Trophoblast cell (in vitro differentiated cells and primary cell): ENCODE results near the gene HS3ST4.

ENCODE experiments used
- DNase-seq, 2 donors: peaks; one replicate each; pipeline ENCODE4 v3.0.0-alpha.2; 2016
- H2AFZ ChIP-seq: 2 replicates; pipeline ENCODE4 v1.6.1; 2013; ENCODE audit warnings: low read length, moderate library complexity, mild to moderate bottlenecking; ENCODE audit not compliant: insufficient read depth, poor library complexity
- H2AK5ac ChIP-seq: 2 replicates; pipeline ENCODE4 v1.6.1; 2013; ENCODE audit warnings: mild to moderate bottlenecking, low read length
- H2BK120ac ChIP-seq: 2 replicates; pipeline ENCODE4 v1.6.1; 2013; ENCODE audit warnings: low read length, mild to moderate bottlenecking, moderate library complexity; ENCODE audit not compliant: insufficient read depth, poor library complexity
- H2BK12ac ChIP-seq: 2 replicates; pipeline ENCODE4 v1.6.1; 2013; ENCODE audit warnings: mild to moderate bottlenecking, low read length, moderate library complexity
- H2BK5ac ChIP-seq: 2 replicates; pipeline ENCODE4 v1.6.1; 2013; ENCODE audit warnings: low read length, low read depth, moderate library complexity, mild to moderate bottlenecking; ENCODE audit not compliant: poor library complexity
- H3K14ac ChIP-seq: 2 replicates; pipeline ENCODE4 v1.6.1; 2013; ENCODE audit warnings: mild to moderate bottlenecking, low read length
- H3K18ac ChIP-seq: 2 replicates; pipeline ENCODE4 v1.6.1; 2013; ENCODE audit warnings: mild to moderate bottlenecking, low read length
- H3K23ac ChIP-seq: 2 replicates; pipeline ENCODE4 v1.6.1; 2013; ENCODE audit warnings: low read length
- H3K27ac ChIP-seq: 2 replicates; pipeline ENCODE4 v1.5.1; 2013; ENCODE audit warnings: low read depth, mild to moderate bottlenecking, inconsistent platforms, low read length, moderate library complexity
- H3K27me3 ChIP-seq: 2 replicates; pipeline ENCODE4 v1.6.1; 2013; ENCODE audit warnings: inconsistent platforms, mild to moderate bottlenecking, low read length, moderate library complexity; ENCODE audit not compliant: insufficient read depth
- H3K36me3 ChIP-seq, 2 experiments: 1 replicate in 1 of 2; 2 replicates in 1 of 2; pipeline ENCODE4 v1.6.1; 2013; ENCODE audit warnings: low read length in 2 of 2, mild to moderate bottlenecking in 2 of 2, moderate library complexity in 1 of 2; ENCODE audit not compliant: insufficient read depth in 2 of 2, control insufficient read depth in 1 of 2
- H3K4ac ChIP-seq: 2 replicates; pipeline ENCODE4 v1.6.1; 2013; ENCODE audit warnings: low read depth, mild to moderate bottlenecking, low read length, moderate library complexity
- H3K4me1 ChIP-seq, 2 experiments: 1 replicate in 1 of 2; 2 replicates in 1 of 2; pipeline ENCODE4 v1.6.1; 2013; ENCODE audit warnings: low read length in 2 of 2, mild to moderate bottlenecking in 2 of 2, moderate library complexity in 1 of 2; ENCODE audit not compliant: insufficient read depth in 2 of 2, control insufficient read depth in 1 of 2
- H3K4me2 ChIP-seq: 2 replicates; pipeline ENCODE4 v1.6.1; 2013; ENCODE audit warnings: inconsistent platforms, mild to moderate bottlenecking, low read length, moderate library complexity
- H3K4me3 ChIP-seq: 2 replicates; pipeline ENCODE4 v1.5.1; 2013; ENCODE audit warnings: mild to moderate bottlenecking, low read depth, low read length, inconsistent platforms
- H3K79me1 ChIP-seq: one replicate; pipeline ENCODE4 v1.6.1; 2013; ENCODE audit warnings: low read length
- H3K79me2 ChIP-seq: 2 replicates; pipeline ENCODE4 v1.6.1; 2013; ENCODE audit warnings: low read length, mild to moderate bottlenecking; ENCODE audit not compliant: control insufficient read depth, insufficient read depth, poor library complexity
- H3K9ac ChIP-seq: 2 replicates; pipeline ENCODE4 v1.6.1; 2013; ENCODE audit warnings: mild to moderate bottlenecking, low read length
- H3K9me3 ChIP-seq: 2 replicates; pipeline ENCODE4 v1.6.1; 2013; ENCODE audit warnings: low read depth, mild to moderate bottlenecking, control low read depth, inconsistent platforms, low read length; ENCODE audit not compliant: insufficient read depth
- H4K12ac ChIP-seq: 2 replicates; pipeline ENCODE4 v1.6.1; 2013; ENCODE audit warnings: low read depth, mild to moderate bottlenecking, low read length, moderate library complexity
- H4K8ac ChIP-seq: 2 replicates; pipeline ENCODE4 v1.6.1; 2013; ENCODE audit warnings: low read depth, mild to moderate bottlenecking, low read length, moderate library complexity
- H4K91ac ChIP-seq: one replicate; pipeline ENCODE4 v1.6.1; 2013; ENCODE audit warnings: low read depth, mild to moderate bottlenecking, low read length, moderate library complexity
- whole genome bisulfite sequencing: extraction: QIAGEN DNeasy Blood & Tissue Kit; methylation state at CpG from one replicate; pipeline ENCODE4 v1.1.7; 2013; ENCODE audit warnings: missing lambda C conversion rate; ENCODE audit not compliant: insufficient read length, insufficient coverage; ENCODE audit errors: extremely low coverage; 5-methylcytosine and 5-hydroxymethylcytosine counted together

HS3ST4 gene

DNA sequence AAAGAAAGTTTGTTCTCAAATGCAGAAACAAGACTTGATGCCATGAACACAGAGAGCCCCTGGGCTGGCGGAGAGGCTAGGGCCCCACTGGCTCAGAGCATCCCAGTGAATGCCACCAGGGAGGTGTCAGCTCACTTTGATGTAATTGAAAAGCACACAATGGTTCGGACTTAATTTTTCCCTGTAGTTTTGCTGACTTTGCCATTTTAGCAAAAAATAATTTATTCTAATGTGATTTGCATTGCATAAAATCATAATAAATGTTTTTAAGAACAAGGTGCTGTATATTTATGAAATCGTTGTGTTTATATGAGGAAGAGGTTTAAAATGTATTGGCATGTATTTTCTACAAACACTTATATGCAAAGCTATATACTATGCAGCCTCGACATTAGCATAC, 140.5 kb downstream of the HS3ST4 start:
- H3K14ac ChIP-seq, result no peak overlapping the region
- H2BK120ac ChIP-seq, result no peak overlapping the region
- 100% methylated on average over 1 of the region's 4 CpGs for WGBS
- no peak overlapping the region for H3K4me2 ChIP-seq
- no peak overlapping the region for H3K18ac ChIP-seq
- no peak overlapping the region for H4K91ac ChIP-seq
- H2AFZ ChIP-seq, result no peak overlapping the region
- H3K4ac ChIP-seq, result no peak overlapping the region
- no peak overlapping the region for H3K23ac ChIP-seq
- no peaks in the 10 kb centered on the region for H3K79me2 ChIP-seq
- no peak overlapping the region for H4K12ac ChIP-seq
- peaks cover 2% of the 10 kb centered on the region for H3K9me3 ChIP-seq
- H2BK12ac ChIP-seq, result no peak overlapping the region
- no peak for DNase-seq
- H3K4me3 ChIP-seq, result no peak overlapping the region
- H3K4me1 ChIP-seq, result no peaks in the 10 kb centered on the region
- H3K27me3 ChIP-seq, result no peaks in the 10 kb centered on the region
- no peaks in the 10 kb centered on the region for H3K79me1 ChIP-seq
- no peaks in the 10 kb centered on the region for H3K36me3 ChIP-seq
- no peak overlapping the region for H2AK5ac ChIP-seq
- no peak overlapping the region for H4K8ac ChIP-seq
- H3K9ac ChIP-seq, result no peak overlapping the region
- no peak overlapping the region for H3K27ac ChIP-seq
- H2BK5ac ChIP-seq, result no peak overlapping the region

DNA sequence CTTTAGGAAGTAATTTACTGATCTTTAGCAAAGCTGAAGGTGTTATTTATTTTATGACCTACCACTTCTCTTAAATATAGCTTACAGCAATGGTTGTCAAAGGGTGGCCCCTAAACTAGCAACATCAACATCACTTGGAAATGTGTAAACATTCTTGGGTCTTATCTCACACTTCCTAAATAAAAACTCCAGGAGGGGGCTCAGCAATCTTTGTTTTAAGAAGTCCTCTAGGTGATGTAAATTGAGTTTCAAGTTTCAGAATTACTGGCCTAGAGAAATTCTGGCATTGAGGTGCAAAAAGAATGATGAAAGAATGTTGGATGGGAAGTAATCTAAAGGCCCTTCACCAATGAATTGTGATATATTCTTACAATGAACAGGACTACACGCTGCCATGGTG, 142.3 kb downstream of the HS3ST4 start:
- Histone ChIP-seq H3K4ac (no peak overlapping the region), H4K8ac (no peak overlapping the region), H4K91ac (no peak overlapping the region), H3K23ac (no peak overlapping the region), H3K18ac (no peak overlapping the region), H2BK12ac (no peak overlapping the region), H2AK5ac (no peak overlapping the region), H3K27me3 (no peaks in the 10 kb centered on the region), H2AFZ (no peak overlapping the region), H3K4me2 (no peak overlapping the region), H3K4me3 (no peak overlapping the region), H3K36me3 (no peaks in the 10 kb centered on the region), H2BK120ac (no peak overlapping the region), H3K27ac (no peak overlapping the region), H3K4me1 (no peaks in the 10 kb centered on the region), H3K14ac (no peak overlapping the region), H3K79me1 (no peaks in the 10 kb centered on the region), H3K9me3 (no peaks in the 10 kb centered on the region), H2BK5ac (no peak overlapping the region), H3K79me2 (no peaks in the 10 kb centered on the region), H4K12ac (no peak overlapping the region), H3K9ac (no peak overlapping the region)
- WGBS, result no CpG with 5 or more reads among the region's 1 CpG
- DNase-seq, result no peak

DNA sequence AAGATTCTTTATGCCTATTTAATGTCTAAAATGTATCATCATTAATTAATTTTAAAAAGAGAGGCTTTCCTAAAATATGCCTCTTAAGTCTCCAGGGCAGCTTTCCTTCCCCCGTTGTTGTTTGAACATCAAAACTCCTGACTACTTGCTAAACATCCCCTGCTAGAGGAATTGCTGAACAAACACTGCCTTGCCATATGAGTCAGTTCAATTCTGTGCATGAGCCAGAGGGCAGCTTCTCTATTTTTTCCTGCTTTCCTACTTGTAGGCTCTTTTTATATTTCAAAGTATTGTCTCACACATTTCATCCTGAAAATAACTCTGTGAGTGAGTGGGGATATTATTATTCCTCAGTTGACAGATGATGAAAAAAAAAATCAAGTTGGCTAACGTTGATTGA, 143.4 kb downstream of the HS3ST4 start:
- Histone ChIP-seq H4K8ac (no peak overlapping the region), H2BK120ac (no peak overlapping the region), H3K14ac (no peak overlapping the region), H3K23ac (no peak overlapping the region), H3K9ac (no peak overlapping the region), H3K9me3 (no peaks in the 10 kb centered on the region), H3K36me3 (no peaks in the 10 kb centered on the region), H4K12ac (no peak overlapping the region), H3K27me3 (no peaks in the 10 kb centered on the region), H4K91ac (no peak overlapping the region), H3K79me2 (no peaks in the 10 kb centered on the region), H3K4me3 (no peak overlapping the region), H3K79me1 (no peaks in the 10 kb centered on the region), H2AFZ (no peak overlapping the region), H3K27ac (no peak overlapping the region), H3K18ac (no peak overlapping the region), H3K4me1 (no peaks in the 10 kb centered on the region), H2BK5ac (no peak overlapping the region), H2AK5ac (no peak overlapping the region), H2BK12ac (no peak overlapping the region), H3K4ac (no peak overlapping the region), H3K4me2 (no peak overlapping the region)
- WGBS, result no CpG with 5 or more reads among the region's 2 CpGs
- no peak for DNase-seq

DNA sequence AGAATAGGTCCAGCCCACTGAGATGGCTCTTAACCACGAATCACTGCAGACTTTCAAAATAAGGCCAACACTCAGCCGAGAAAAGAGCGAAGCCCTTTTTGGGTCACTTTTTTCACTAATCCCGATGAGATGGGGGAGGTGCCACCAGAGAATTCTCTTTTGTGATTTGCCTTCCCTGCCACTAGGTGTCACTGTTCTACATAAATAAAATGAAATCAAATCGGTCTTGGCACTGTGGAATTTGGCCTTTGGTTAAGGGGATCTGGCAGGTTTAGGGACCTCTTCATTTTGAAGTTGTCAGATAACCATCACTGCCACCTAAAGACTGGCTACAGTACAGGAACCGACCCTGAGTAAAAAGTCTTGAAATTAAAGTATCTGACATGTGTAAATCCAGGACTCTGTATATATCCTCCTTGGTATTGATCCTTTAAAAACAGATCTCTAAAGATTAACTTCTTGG, 147.0 kb downstream of the HS3ST4 start:
- H2BK120ac ChIP-seq, result no peak overlapping the region
- H3K4me3 ChIP-seq, result no peak overlapping the region
- no peaks in the 10 kb centered on the region for H3K27me3 ChIP-seq
- no peak overlapping the region for H3K23ac ChIP-seq
- H3K36me3 ChIP-seq, result no peaks in the 10 kb centered on the region
- peak overlapping the region; percentile 63 for H3K4me2 ChIP-seq
- H2BK12ac ChIP-seq, result no peak overlapping the region
- H2AFZ ChIP-seq, result peak overlapping the region; percentile 83
- DNase-seq, result peak in 1 of 2 donors; percentile 74
- H4K12ac ChIP-seq, result no peak overlapping the region
- no CpG with 5 or more reads among the region's 6 CpGs for WGBS
- H2BK5ac ChIP-seq, result no peak overlapping the region
- H3K79me2 ChIP-seq, result no peaks in the 10 kb centered on the region
- H3K4me1 ChIP-seq, result no peaks in the 10 kb centered on the region
- H3K9me3 ChIP-seq, result no peaks in the 10 kb centered on the region
- H3K79me1 ChIP-seq, result no peaks in the 10 kb centered on the region
- H2AK5ac ChIP-seq, result no peak overlapping the region
- no peak overlapping the region for H3K27ac ChIP-seq
- H3K14ac ChIP-seq, result no peak overlapping the region
- H3K9ac ChIP-seq, result no peak overlapping the region
- H4K91ac ChIP-seq, result no peak overlapping the region
- no peak overlapping the region for H4K8ac ChIP-seq
- no peak overlapping the region for H3K18ac ChIP-seq
- no peak overlapping the region for H3K4ac ChIP-seq
